NT2/D1 (cell line): ENCODE measurements around the gene ZDHHC6.

Experiments
- SUZ12 ChIP-seq: IDR thresholded peaks from 2 replicates; pipeline ENCODE4 v1.6.1; 2011; ENCODE audit not compliant: insufficient read length, insufficient read depth; ENCODE audit errors: extremely low read depth
- YY1 ChIP-seq: IDR thresholded peaks from 2 replicates; pipeline ENCODE4 v1.6.1; 2011; ENCODE audit not compliant: insufficient read length, insufficient read depth
- ZNF274 ChIP-seq: IDR thresholded peaks from 2 replicates; pipeline ENCODE4 v1.6.1; 2011; ENCODE audit warnings: mild to moderate bottlenecking, low read depth, low read length

DNA sequence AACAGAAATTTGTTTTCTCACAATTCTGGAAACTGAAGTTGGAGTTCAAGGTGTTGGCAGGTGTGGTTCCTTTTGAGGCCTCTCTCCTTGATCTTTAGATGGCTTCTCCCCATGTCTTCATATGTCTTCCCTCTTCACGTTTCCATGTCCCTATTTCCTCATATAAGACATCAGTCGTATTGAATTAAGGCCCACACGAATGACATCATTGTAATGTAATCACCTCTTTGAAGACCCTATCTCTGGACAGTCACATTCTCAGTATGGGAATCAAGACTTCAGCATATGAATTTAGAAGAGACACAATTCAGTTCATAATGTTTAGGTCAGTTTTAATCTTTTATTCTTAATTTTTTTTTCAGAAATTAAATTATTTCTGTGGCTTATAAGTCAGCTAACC, 20.1 kb upstream of the ZDHHC6 start:
- TF ChIP-seq SUZ12: no peak
- TF ChIP-seq ZNF274: no peak
- TF ChIP-seq YY1: no peak
